ENCODE measurements around the gene UBXN11.
"Not testable (repeated sequence)": the region's sequence is repeated elsewhere in the genome, so short reads cannot be mapped to it uniquely, and the experiment has no call there.

The UBXN11 gene

GRCh38 chr1:26300578-26301275 lies 5.7 kb downstream of the UBXN11 start:
- no peak for DNase-seq

DNA sequence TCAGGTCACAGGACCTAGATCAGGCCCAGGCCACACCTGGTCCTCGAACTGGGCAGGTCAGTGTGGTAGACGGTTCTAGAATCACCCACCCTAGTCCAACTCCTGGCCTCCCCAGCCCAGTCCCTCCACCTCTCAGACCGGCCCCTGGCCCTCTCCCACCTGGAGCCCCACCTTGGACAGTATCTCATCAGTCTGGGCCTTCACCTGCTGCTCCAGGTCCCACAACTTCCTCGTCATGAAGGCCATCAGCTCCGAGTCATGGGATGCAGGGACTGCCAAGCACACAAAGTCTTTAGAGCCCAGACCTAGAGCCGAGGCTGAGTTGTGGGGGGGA lies 8.7 kb downstream of the UBXN11 start:
- no peak for DNase-seq

DNA sequence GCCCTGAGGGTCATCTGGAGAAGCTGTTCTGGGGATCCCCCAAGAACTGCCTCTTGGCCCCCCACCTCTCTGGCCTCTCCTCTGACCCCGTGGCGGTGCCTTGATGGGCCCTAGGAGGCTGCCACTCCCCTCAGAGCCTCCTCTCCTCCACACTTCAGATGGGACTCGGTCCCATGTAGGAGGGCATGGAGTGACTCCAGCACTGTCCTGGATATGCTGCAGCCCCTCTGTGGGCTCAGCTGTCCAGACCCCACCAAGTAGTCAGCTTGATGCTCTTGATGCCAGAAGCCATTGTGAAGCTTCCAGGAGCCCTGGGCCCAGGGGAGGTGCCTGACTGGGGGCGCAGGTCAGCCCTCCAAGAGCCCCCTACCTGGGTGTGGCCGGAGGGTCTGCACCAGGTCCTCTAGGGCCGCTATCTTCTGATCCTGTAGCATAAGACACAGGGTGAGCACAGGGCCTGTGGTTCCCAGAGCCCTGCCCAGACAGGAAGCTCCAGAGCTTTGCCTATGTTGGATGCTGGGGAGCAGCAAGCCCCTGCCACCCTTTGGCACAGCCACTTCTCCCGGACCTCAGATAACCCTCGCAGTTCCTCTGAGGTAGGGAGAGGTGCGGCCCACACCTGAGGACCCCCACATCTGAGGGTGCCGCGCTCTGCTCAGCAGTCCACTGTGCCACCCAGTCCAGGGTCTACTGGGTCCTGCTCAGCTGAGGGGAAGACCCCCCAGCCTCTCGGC lies 9.2 kb downstream of the UBXN11 start:
- no peak for DNase-seq

GRCh38 chr1:26296340-26297056 lies 9.9 kb downstream of the UBXN11 start:
- no peak for DNase-seq

DNA sequence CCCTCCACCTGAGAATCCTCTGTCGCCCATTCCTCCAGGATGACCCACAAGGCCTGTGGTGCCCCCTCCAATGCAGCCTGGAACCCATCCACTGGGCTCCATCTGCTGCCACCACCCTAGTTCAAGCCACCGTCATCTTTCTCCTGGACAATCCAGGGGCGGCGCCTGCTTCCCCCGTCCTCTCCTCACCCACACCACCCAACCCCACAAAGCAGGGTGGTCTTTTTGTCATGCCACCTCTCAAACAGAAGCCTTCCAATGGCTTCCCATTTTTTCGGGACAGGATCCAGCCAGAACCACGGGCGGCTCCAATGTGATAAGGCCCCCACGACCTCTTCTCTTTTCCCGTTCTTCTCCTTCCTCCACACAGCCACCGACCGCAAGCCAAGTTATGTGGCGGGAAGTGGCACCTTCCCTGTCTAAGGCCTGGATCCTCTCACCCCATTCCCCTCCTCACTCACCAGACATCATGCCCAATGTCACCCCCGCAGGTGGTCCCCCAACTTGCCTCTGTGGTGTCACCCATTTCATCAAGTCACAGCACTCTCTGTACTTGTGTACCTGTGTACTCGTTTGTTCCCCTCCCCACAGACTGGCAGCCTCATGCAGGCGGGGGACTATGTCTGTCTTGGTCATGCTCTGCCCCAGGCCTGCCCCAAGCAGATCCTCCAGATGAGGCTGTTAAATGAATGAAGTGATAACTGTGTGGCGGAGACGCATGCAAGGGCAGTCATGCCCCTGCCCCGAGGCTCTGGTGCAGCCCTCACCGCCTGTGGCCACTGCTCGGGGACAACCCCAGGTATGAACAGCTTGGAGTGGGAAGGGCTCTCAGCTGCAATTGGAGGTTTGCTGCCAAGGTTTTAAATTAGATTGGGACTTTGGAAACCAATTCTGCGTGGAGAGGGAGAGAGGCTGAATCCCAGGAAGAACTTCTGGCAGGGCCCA lies 11.0 kb downstream of the UBXN11 start:
- DNase-seq, result no peak

GRCh38 chr1:26293911-26294463 lies 12.4 kb downstream of the UBXN11 start:
- DNase-seq, result no peak

- not testable (repeated sequence) for DNase-seq
Observed at GRCh38 chr1:26292735-26293134, 13.7 kb downstream of the UBXN11 start.

DNA sequence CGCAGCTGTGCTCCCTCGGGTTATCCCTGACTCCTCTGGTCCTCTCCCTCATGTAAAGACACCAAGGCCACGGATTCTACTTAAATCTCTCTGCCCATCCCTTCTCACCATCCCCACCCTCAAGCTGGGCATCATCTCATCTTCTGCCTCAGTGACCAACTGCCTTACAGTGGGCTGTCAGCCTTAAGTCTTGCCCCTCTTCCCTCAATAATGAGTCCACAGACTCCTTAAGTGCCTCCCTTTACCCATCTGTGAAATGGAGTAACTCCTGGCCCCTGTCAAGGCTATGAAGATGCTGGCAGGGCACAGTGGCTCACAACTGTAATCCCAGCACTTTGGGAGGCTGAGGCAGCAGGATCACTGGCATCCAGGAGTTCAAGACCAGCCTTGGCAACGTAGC lies 14.5 kb downstream of the UBXN11 start:
- no peak for DNase-seq

DNA sequence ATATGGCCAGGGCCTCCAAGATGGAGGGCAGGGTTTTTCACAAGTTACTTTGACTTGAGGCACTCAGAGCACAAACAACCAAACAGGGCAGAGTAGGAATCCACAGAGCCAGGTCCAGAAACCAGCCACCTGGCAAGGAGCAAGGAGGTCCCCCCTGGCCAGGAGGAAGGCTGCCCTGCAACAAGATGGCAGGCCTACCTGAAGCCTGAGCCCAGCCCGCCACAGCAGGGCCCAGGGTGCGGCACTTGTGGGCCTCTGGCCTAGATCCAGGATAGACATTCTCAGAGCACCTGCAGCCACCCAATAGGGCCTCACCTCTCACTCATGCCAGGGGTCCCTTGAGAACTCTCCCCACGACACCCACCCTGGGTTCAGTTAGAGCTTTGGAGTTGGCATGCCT lies 15.0 kb downstream of the UBXN11 start:
- DNase-seq, result no peak

GRCh38 chr1:26290882-26291261 lies 15.6 kb downstream of the UBXN11 start:
- no peak for DNase-seq

GRCh38 chr1:26290122-26290881 lies 16.1 kb downstream of the UBXN11 start:
- DNase-seq, result no peak

DNA sequence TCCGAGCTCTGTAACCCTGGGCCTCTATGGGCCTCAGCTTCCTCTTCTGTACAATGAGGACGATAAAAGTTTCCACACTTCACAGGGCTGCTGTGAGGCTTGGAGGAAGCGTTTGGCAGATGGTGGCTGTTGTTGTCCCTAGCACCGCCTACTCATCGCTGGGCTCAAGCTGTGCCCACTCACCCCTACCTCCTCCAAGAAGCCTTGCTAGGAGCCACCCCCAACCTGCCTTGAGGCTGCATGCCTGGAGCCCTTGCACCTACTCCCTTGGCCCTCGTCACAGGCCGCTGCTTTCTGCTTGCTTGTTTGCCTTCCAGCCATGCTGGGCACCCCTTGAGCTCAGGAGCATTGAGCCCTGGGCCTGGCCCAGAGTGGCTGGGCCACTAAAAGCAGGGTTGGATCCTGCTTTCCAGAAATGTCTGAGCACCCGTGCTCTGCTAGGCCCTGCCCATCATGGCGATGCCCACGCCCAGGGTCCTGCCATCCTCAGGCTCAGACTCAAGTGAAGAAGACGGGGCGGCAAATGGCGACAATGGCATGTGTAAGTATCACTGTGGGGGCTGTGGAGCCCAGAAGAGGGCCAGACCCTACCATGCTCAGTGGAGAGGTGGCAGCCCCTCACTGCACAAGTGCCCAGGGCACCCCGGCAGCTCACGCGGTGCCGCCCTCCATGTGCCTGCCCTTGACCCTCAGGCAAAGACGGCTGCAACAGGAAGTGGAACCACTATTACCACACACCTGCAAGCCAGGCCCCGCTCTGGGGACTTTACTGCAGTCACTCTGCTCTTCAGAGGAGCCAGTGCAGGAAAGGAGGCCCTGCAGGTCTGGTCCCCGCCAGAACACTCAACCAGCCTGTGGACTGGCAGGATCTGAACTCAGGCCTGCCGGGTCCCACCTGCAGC lies 17.0 kb downstream of the UBXN11 start:
- DNase-seq, result no peak

DNA sequence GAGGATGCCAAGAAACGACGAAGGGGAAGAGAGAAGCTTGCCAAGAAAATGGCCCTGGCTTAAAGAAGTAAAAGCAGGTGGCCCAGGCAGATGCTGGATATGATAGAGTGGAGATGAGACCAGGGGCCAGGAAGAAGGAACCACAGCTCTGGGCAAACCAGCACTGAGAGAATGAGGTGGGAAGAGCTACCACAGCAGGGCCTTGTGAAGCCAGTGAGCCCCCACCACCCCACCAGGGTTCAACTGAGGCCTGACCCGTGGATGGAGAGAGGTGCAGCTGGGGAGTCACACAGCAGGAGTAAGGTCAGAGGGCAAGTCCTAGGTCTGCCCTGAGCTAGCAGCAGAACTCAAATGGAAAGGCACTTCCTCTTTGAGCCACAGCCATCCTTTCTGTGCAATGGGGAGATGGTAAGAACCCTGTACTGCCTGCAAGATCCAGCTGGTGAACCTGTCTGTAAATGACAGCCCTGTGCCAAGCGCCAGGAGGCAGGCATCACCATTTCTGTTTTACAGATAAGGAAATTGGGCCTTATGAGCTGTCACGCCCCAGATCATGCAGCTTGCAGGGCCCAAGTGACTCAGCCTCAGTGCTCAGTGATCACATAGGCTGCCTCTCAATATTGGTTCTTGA lies 18.0 kb downstream of the UBXN11 start:
- no peak for DNase-seq

DNA sequence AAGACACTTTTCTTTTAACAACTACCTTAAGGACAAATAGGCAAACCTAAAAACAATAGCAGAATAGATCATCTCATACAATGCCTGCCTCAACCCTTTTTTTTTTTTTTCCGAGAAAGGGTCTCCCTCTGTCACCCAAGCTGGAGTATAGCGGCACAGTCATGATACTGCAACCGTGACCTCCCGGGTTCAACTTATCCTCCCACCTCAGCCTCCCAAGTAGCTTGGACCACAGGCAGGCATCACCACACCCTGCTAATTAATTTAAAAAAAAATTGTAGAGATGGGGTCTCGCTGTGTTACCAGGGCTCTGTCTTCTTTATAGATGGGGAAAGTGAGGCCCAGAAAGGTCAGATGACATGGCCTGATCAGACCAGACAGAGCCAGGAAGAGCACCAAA lies 18.6 kb downstream of the UBXN11 start:
- no peak for DNase-seq

GRCh38 chr1:26287033-26287711 lies 19.3 kb downstream of the UBXN11 start:
- no peak for DNase-seq

- no peak for DNase-seq
Observed at GRCh38 chr1:26286064-26286416, 20.4 kb downstream of the UBXN11 start.

DNA sequence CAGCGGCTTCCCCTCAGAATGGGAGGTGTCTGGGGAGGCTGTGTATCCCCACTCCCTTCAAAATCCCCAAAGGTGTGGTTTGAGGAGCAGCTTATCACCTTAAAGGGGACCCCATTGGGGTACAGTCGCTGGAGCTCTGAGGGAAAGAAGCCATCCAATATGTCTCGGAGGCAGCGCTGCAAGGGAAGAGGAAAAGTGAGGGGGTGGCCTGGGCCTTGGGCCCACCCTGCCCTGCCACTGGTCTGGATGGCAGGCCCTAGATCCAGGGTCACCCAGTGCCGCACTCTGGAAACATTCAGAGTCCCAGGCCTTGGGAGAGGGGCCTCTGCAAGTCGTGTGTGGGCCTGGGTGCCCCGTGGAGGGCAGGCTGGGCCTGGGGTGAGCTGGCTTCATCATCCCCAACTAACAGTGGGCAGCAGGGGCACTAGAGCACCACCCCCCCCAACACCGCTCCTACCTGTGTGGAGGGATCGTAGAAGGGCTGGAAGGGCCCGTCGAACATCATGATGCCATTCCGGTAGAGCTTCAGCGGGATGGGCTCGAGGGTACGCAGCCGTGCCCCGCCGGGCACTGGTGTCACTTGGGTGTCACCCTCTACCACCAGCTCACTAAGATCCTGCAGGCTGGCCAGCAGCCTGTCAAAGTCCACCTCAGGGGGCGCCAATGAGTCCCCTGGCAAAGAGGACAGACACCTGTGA lies 20.9 kb downstream of the UBXN11 start:
- no peak for DNase-seq

GRCh38 chr1:26284597-26285347 lies 21.7 kb downstream of the UBXN11 start:
- no peak for DNase-seq
